RWPE1 (cell line): Measurements from ENCODE around the gene TTC32.

Experiments used
- CTCF ChIA-PET: fragments of 350-600 bp; sonication (Branson Sonifier 250); formaldehyde crosslinking; extraction: SDS; loops from one replicate; lab custom pipeline; 2021; lab: Yijun Ruan, JAX
- POLR2A ChIA-PET: fragments of 400-600 bp; formaldehyde crosslinking; extraction: SDS; loops from one replicate; lab custom pipeline; 2020; ENCODE audit warnings: antibody characterized with exemption; ENCODE audit not compliant: low non-redundant PET; lab: Yijun Ruan, JAX
- DNase-seq: peaks from one replicate; pipeline ENCODE4 v3.0.0; 2012; ENCODE audit warnings: low spot score
- H3K27ac ChIP-seq: fragments of 450-650 bp; 2 replicates; pipeline ENCODE4 v1.5.1; 2017
- TF ChIP-seq, protein P1 (sequence below): fragments of 450-650 bp; conservative IDR thresholded peaks from 2 replicates; pipeline ENCODE4 v1.5.1; 2017; ENCODE audit warnings: low read depth, mild to moderate bottlenecking

TTC32 gene

GRCh38 chr2:19878268-19879046 lies 23.3 kb downstream of the TTC32 start:
- ChIA-PET CTCF (interaction anchor here (0.7 kb wide), 1 partner anchor 800 kb away, joined by 3 read pairs; no protein-coding TSS in a partner anchor), POLR2A (no interaction called here)
- H3K27ac ChIP-seq, result no peak overlapping the region
- TF ChIP-seq, protein P1, sequence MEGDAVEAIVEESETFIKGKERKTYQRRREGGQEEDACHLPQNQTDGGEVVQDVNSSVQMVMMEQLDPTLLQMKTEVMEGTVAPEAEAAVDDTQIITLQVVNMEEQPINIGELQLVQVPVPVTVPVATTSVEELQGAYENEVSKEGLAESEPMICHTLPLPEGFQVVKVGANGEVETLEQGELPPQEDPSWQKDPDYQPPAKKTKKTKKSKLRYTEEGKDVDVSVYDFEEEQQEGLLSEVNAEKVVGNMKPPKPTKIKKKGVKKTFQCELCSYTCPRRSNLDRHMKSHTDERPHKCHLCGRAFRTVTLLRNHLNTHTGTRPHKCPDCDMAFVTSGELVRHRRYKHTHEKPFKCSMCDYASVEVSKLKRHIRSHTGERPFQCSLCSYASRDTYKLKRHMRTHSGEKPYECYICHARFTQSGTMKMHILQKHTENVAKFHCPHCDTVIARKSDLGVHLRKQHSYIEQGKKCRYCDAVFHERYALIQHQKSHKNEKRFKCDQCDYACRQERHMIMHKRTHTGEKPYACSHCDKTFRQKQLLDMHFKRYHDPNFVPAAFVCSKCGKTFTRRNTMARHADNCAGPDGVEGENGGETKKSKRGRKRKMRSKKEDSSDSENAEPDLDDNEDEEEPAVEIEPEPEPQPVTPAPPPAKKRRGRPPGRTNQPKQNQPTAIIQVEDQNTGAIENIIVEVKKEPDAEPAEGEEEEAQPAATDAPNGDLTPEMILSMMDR, result no peak
- DNase-seq, result no peak

- ChIA-PET CTCF (no interaction called here), POLR2A (no interaction called here)
- TF ChIP-seq, protein P1, result no peak
- no peak for DNase-seq
- no peak overlapping the region for H3K27ac ChIP-seq
Observed at GRCh38 chr2:19876751-19877150, 25.0 kb downstream of the TTC32 start.

DNA sequence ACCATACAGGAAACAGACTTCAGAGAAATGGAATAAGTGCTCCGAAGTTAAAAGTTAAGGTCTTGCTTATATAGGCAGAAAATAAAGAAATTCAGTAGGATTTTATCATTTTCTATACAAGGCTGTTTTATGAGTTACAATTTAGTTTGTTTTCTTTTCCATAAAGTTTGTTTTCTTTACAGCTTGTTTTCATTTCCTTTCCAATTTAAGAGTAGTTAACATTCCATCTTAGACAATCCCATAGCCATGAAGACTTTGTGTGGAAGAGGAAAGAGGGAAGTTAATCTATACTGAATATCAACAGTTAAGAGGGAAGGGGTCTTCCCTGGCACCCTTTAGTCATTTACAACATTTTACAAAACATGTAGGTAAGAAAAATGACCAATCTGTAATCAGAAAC lies 26.5 kb downstream of the TTC32 start:
- DNase-seq, result no peak
- POLR2A ChIA-PET, result no interaction called here
- CTCF ChIA-PET, result no interaction called here
- TF ChIP-seq, protein P1, result no peak
- H3K27ac ChIP-seq, result no peak overlapping the region

GRCh38 chr2:19874726-19875125 lies 27.1 kb downstream of the TTC32 start:
- DNase-seq, result no peak
- TF ChIP-seq, protein P1, result no peak
- CTCF ChIA-PET, result no interaction called here
- H3K27ac ChIP-seq, result no peak overlapping the region
- POLR2A ChIA-PET, result no interaction called here

DNA sequence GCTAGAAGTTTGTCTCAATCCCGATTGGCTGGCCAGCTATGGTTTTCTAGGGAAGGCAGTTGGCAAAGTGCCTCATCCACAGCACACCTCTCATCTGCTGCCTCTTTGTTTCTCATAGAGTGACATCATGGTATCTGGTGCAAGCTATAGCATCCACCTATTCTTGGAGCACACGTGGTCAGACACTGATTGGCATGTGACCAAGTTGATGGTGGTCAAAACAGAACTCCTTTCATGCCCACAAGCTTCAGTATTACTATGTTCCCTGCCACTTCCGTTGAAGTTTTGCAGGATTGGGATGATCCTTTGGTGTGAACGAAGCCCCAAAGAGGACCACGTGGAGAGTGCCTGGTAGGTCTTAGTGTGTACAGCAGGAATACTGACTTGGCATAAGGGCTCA lies 28.8 kb downstream of the TTC32 start:
- ChIA-PET POLR2A (no interaction called here), CTCF (interaction anchor here (0.6 kb wide), 1 partner anchor 83 kb away, joined by 5 read pairs; no protein-coding TSS in a partner anchor)
- no peak for DNase-seq
- TF ChIP-seq, protein P1, result no peak
- H3K27ac ChIP-seq, result no peak overlapping the region

DNA sequence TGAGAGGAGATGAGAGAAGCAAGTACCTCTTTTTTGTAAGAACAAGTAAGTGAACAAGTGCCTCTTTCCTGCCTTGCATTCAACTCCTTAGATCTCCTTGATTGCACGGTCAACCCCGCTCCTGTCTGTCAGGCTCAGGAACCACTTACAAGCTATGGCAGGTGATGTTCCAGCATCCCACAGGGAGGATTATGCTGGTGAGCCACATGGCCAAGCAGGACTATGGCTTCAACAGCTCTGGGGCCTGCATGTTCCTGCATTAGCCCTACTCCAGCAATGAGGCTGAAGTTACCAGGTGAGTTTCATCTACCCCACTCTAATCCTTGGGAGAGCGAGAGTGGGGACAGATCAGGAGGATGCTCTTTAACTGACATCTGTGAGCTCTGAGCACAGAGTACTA lies 29.5 kb downstream of the TTC32 start:
- DNase-seq, result no peak
- no peak overlapping the region for H3K27ac ChIP-seq
- TF ChIP-seq, protein P1, result no peak
- ChIA-PET CTCF (interaction anchor here (0.6 kb wide), 1 partner anchor 84 kb away, joined by 5 read pairs; no protein-coding TSS in a partner anchor), POLR2A (no interaction called here)
